ENCODE measurements around the gene NSF.
"Not testable (repeated sequence)": the region's sequence is repeated elsewhere in the genome, so short reads cannot be mapped to it uniquely, and the experiment has no call there.

The NSF gene

GRCh38 chr17:46590157-46591146 is at the start of gene NSF:
Gene NSF (plus strand): TSS chr17:46590669. CDS start chr17:46590776, 107 bp downstream.
- not testable (repeated sequence) for DNase-seq

- not testable (repeated sequence) for DNase-seq
These were observed 41.9 kb upstream of the NSF start for GRCh38 chr17:46548607-46549006.

- DNase-seq, result not testable (repeated sequence)
These were observed 31.3 kb upstream of the NSF start for GRCh38 chr17:46559155-46559554.

DNA sequence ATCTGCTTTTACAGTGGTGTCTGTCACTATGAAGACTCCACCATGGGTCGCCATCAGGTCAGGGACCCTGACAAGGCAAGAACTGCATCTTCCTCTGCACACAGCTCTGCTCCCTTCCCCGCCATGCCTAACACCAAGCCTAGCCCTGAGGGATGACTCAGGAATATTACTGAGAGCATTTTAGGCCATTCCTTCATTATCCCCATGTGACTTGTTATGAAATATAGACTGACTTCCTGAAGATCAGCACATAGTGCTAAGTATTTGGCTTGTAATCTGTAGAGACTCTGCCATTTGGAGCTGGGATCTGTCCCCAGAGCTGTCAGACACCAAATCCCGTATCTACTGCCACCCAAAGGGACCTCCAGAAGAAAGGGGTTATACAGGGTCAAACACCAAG is 30.4 kb upstream of the NSF start:
- not testable (repeated sequence) for DNase-seq

- not testable (repeated sequence) for DNase-seq
These were observed 24.2 kb upstream of the NSF start for GRCh38 chr17:46566284-46566683.

GRCh38 chr17:46566980-46567379 is 23.5 kb upstream of the NSF start:
- not testable (repeated sequence) for DNase-seq

DNA sequence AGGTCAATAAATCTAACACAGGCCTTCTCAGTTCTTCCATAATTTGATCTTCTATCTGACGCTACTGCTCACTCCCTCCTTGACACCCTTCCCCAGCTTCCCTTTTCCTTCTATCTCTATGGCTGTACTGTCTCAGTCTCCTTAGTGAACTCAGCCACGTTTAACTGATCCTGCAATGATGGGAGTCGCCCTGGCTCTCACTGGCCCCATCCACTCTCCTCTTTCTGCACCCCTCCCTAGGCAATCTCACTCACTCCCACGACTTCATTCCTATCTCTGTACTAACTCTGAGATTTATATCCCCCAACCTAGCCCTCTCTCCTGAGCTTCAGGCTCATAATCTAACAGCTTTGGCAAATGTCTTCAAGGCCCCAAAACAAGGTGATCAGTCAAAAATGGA is 18.7 kb upstream of the NSF start:
- not testable (repeated sequence) for DNase-seq

DNA sequence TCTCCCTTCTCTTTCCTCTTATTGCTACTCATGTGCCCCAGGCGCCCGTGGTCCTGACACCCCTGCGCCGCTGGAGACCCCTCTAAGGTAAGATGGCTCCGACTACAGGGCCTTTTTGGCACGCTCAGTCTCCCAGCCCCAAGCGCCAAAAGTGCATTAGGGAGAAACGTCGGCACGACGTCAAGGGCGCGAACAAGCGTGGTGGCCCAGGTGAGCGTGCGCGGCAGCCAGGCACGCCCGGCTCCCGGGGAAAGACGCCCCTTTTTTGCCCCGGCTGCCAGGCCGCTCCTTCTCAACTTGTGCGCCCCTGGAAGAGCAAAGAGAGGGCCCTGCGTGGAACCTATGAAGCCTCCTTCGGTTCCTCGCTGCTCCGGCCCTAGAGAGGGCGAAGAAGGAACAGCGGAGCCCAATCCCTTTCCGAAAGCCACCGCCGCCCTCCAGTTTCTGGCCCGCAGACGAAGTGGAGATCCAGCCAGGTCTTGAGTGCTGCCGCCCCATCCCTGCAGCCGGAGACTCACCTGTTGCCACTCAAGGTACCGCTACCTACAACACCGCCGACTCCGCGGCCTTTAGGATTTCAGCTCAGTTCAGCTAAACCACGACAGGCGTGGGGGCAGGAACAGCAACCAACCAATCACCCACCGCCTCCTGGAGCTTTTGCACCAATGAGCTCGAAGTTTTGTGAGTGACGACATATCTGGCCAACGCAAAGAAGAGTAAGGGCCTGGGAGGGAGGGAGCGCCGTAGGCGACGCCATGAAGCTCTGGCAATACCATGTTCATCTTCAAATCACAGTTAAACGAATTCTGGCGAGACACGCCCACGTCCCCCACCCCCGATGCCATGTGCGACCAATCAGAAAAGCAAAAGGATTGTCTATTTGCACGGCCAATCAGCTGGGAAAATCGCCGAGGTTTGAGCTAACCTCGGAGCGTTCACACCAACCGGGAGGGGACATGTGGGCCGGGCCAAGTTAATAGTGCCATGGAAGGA is 11.1 kb upstream of the NSF start, which contains the start of gene ARL17A:
Gene ARL17A, minus strand, starts transcription at position 609 of the 993 bp plus-strand sequence. CDS start 3,369 bp downstream, outside the sequence.
- DNase-seq, result peak; percentile 76

DNA sequence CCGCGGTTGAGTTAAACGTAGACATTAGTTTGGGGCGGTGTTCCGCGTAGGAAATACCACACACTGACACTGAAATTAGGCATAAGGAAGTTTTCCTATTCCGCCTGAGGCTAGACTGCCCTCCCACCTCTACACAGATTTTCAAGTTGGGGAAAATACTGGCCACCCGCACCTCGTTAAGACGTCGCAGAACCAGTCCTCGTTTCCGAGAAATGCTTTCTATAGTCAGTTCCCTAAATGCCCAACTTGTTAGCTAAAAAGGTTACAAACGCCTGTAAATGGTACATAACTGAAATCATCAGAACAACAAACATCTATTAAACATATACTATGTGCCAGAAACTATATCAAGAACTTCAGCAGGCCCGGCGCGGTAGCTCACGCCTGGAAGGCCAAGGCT is 10.4 kb upstream of the NSF start:
- not testable (repeated sequence) for DNase-seq

DNA sequence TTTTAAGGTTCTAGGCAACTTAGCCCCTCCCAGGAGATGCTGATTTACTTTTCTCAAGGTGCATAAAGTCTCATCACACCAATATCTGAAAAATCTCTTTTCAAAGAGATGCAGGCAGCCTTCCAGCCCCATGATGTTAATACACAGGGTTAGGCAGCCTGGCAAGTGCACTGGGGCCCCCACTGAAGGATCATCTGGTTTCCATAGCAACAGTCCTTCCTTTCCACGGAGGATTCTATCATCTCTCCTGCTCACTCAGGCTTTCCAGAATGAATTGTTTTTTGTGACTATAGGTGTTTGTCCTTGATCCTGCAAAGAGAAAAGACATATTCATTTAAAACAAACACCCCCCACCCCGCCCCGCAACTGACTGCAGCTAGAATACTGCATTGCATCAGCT is 5.0 kb upstream of the NSF start:
- DNase-seq, result not testable (repeated sequence)

DNA sequence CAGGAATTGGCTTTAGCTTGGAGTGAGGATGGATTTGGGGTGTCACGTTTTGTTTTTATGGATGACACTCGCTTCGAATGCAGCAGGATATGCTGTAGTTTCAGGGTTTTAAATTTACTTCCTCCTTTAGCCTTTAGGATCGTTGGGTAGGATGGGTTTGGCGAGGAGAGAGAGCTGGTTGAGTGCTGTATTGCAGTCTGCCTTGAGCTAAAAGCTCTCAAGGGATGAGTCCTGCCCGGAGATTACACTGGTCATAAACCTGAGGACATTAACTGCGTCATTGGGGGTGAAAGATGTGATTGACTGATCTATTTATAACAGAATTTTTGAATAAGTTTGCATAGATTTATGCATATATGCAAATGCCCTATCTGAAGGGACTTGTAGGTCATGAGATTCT is 863 bp downstream of the NSF start:
- not testable (repeated sequence) for DNase-seq

GRCh38 chr17:46598344-46598931 is 8.0 kb downstream of the NSF start:
- not testable (repeated sequence) for DNase-seq

GRCh38 chr17:46600767-46601166 is 10.3 kb downstream of the NSF start:
- DNase-seq, result not testable (repeated sequence)

DNA sequence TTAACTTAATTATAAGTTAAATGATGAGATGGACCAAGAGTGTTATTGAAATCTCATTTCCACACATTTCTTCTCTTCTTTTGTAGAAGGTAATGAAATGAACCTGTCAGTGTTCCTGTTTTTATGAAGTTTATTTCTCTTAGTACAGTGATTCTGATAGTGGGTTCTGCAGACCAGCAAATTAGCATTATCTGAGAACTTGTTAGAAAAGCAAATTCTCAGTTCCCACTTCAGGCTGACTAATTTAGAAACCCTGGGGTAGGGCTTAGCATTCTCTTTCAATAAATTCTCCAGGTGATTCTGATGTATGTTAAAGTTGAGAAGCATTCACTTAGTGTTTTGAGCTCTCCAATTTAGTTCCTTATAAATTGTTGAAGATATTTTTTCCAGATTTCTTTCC is 12.7 kb downstream of the NSF start:
- DNase-seq, result not testable (repeated sequence)

DNA sequence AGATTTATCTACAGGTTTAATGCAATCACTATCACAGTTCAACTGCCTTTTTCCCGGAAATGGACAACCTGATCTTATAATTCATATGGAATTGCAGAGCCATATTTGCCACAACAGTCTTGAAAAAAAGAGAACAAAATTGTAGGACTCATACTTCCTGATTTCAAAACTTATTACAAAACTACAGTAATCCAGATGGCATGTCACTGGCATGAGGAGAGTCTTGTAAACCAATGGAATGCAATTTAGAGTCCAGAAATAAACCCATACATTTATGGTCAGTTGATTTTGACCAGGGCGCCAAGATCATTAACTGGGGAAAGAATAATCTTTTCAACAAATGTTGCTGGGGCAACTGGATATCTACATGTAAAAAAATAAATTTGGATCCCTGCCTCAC is 20.8 kb downstream of the NSF start:
- DNase-seq, result not testable (repeated sequence)

GRCh38 chr17:46613876-46614275 is 23.4 kb downstream of the NSF start:
- DNase-seq, result not testable (repeated sequence)

GRCh38 chr17:46617121-46617520 is 26.7 kb downstream of the NSF start:
- DNase-seq, result not testable (repeated sequence)

GRCh38 chr17:46618975-46619374 is 28.5 kb downstream of the NSF start:
- DNase-seq, result not testable (repeated sequence)

DNA sequence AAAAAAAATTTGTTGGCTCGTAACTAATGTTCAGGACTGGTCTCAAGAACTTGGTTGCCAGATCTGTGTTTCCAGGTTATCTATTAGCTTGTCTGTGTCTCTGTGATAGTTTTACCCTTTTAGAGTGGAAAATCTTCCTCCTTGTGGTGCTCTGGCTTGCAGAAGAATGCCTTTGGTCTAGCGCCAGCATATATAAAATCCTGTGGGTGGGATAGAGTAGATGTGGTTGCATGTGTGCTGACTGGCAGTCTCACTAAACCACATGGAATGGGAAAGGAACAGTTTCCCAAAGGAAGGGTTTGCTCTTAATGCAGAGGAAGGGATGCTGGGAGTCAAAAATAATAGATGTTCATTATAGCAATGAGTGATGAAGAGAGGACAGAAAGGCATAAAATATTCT is 33.3 kb downstream of the NSF start:
- not testable (repeated sequence) for DNase-seq

- not testable (repeated sequence) for DNase-seq
These were observed 34.3 kb downstream of the NSF start for GRCh38 chr17:46624726-46625125.

DNA sequence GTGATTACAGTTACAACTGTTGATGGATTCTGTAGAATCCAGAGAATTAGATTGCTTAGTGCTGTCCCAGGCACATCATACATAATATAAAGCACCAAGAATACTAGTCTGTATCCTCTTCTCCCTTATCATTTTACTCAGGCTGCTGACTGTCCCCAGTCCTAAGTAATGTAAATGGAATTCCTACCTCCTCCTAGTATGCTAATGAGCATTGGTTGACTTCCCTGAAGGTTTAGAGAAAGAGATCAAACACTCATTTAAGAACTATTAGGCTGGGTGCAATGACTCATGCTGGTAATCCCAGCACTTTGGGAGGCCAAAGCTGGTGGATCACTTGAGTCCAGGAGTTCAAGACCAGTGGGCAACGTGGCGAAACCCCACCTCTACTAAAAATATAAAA is 37.0 kb downstream of the NSF start:
- not testable (repeated sequence) for DNase-seq

DNA sequence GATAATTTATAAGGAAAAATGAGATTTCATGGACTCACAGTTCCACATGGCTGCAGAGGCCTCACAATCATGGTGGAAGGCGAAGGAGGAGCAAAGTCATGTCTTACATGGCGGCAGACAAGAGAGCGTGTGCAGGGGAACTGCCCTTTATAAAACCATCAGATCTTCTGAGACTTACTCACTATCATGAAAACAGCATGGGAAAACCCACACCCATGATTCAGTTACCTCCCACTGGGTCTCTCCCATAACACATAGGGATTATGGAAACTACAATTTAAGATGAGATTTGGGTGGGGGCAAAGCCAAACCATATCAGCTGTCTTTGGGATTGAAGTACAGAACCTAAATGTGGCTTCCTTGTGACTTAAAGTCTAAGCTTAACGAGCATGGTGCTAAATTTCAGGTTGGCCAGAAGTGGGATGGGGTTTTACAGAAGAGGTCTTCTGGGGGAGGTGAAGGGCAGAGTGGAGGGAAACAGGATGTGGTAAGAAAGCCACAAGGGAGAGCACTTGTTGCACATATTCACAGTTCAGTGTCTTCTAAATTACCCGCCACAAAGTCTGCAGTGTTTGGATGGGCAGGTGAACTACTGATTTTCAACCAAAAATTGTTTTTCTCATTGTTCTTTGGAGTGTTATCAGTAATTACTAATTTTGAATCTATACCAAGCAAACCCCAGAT is 38.4 kb downstream of the NSF start:
- DNase-seq, result not testable (repeated sequence)

All from activated naive CD4-positive, alpha-beta T cell treated with anti-CD3 and anti-CD28 coated beads, Interleukin-2, amount 50 U/mL, for 16 hours (primary cell).